Activated naive CD4-positive, alpha-beta T cell treated with anti-CD3 and anti-CD28 coated beads for 36 hours (primary cell): ENCODE measurements around the gene NCKAP1. TPM values are rescaled to one million over a fixed set of nuclear protein-coding genes. Genes with fewer than 3 reads are reported as not detected.

ENCODE experiments used
- CTCF ChIA-PET: fragments of 350-600 bp; sonication (Branson Sonifier 250); formaldehyde crosslinking; loops from one replicate; lab custom pipeline; 2021; ENCODE audit warnings: antibody characterized with exemption; lab: Charles Lee
- DNase-seq: peaks from one replicate; pipeline ENCODE4 v3.0.0-alpha.2; 2020
- H3K27ac Mint-ChIP-seq: one replicate; pipeline ENCODE4 v1.8.0; 2021; ENCODE audit warnings: mild to moderate bottlenecking, mixed read lengths
- H3K27me3 Mint-ChIP-seq: one replicate; pipeline ENCODE4 v1.8.0; 2021; ENCODE audit warnings: low read depth, mixed read lengths
- H3K36me3 Mint-ChIP-seq: one replicate; pipeline ENCODE4 v1.8.0; 2021; ENCODE audit warnings: low read depth, mixed read lengths
- H3K4me1 Mint-ChIP-seq: one replicate; pipeline ENCODE4 v1.8.0; 2021; ENCODE audit warnings: low read depth, mixed read lengths
- H3K4me3 Mint-ChIP-seq: one replicate; pipeline ENCODE4 v1.8.0; 2021; ENCODE audit warnings: mild to moderate bottlenecking, moderate library complexity, mixed read lengths
- H3K9me3 Mint-ChIP-seq: one replicate; pipeline ENCODE4 v1.8.0; 2021; ENCODE audit warnings: mixed read lengths
- intact Hi-C: fragments of 100-400 bp; cut with micrococcal nuclease; formaldehyde crosslinking; loops from one replicate; pipeline ENCODE4 v1.15.1; 2023
- total RNA-seq, 2 experiments: library from RNA; stranded (reverse); gene quantifications; one replicate each; pipeline ENCODE4 v1.2.3, GENCODE V29; 2021

The NCKAP1 gene
- total RNA-seq, 2 experiments from 2014 or later: 10.6 to 11.9 TPM

DNA sequence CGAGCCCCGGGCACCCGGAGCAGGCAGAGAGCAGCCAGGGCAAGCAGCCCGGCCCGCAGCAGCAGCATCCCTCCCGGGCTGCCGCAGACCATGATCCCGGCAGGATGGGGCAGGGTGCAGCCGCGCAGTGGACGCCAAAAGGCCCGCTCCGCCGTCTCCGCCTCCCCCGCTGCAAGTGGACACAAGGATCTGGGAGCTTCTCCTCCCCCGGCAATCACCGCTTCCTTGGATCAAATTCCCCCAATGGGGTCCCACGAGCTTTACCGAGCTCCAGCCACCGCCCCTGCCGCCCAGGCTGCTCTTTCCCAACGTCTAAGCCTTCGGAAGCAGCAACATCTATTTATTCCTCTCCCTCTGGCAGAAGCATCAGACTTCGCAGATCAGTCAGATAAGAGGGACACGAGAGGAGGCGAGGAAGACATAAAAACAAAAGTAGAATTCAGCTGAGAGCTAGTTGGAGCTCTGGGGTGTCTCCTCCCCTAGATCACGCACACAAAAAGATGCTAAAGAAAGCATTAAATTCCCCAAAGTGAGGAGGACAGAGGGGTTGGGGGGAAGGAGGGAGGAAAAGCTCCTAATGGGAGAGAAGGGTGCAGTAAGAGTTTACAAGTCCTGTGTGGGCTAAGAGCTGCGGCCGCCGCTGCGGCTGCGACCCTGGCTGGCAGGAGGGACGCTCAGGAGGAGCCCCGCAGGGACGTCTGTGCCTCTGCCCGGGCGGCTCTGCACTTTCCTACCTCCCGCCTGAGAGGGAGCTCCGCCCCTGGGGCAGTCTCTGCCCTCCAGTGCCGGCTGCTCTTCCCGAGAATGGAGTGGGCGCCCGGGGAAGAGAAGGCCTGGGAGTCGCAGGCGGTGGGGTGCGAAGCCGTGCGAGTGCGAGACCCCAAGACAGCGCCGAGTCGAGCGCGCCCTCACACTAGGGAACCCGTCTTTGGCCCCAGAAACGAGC lies 171.5 kb downstream of the NCKAP1 start, which contains the start of gene FRZB:
Gene FRZB (minus strand): TSS at position 177 of the 946 bp plus-strand sequence. CDS start 85 bp downstream, at position 92.
- no peak for DNase-seq
- CTCF ChIA-PET: no interaction called here
- Mint-ChIP-seq H3K36me3 (no peaks in the 10 kb centered on the region), H3K9me3 (no peaks in the 10 kb centered on the region), H3K4me3 (peak within 1 kb of the TSS; percentile 22), H3K4me1 (peaks cover 18% of the 10 kb centered on the region), H3K27ac (no peak within 1 kb of the TSS), H3K27me3 (peaks cover 70% of the 10 kb centered on the region)
- intact Hi-C loops: loop anchor here (5.0 kb wide), 1 partner anchor 199 kb away; no protein-coding TSS in a partner anchor

GRCh38 chr2:182866095-182866460 lies 172.2 kb downstream of the NCKAP1 start:
- Mint-ChIP-seq H3K27me3 (peaks cover 67% of the 10 kb centered on the region), H3K4me3 (no peak overlapping the region), H3K9me3 (no peaks in the 10 kb centered on the region), H3K27ac (no peak overlapping the region), H3K4me1 (peaks cover 18% of the 10 kb centered on the region), H3K36me3 (no peaks in the 10 kb centered on the region)
- CTCF ChIA-PET: no interaction called here
- no peak for DNase-seq
- intact Hi-C loops: loop anchor here (5.0 kb wide), 1 partner anchor 199 kb away; no protein-coding TSS in a partner anchor

DNA sequence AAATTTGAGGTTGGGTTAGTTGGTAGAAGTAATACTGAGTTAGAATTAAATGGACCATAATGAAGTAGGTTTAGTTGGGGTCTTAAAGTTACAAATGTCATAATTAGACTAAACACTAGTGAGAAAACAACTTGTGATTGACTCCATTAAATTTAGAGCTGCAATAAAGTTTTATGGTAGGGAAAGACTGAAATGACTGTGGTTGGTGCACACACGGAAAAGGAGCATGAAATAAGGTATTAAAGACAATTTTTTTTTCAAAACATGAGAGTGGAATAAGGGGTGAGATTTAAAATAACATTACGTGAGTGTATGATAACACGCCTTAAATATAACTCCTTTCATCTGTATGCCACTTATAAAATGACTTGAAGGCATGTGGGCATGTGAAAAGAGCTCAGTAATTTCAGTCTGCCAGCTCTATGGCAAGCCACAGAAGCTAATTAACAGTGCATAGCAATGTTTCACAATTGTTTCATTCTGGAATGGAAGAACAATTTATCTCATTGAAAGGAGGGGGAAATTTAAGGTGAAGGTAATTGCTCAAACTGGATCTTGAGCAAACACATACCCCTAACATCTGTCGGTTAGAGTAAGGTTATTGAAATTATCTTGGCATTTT lies 173.2 kb downstream of the NCKAP1 start:
- no peaks in the 10 kb centered on the region for H3K9me3 Mint-ChIP-seq
- intact Hi-C loops: loop anchor here (5.0 kb wide), 1 partner anchor 198 kb away; no protein-coding TSS in a partner anchor
- no peaks in the 10 kb centered on the region for H3K36me3 Mint-ChIP-seq
- no peak for DNase-seq
- peaks cover 18% of the 10 kb centered on the region for H3K4me1 Mint-ChIP-seq
- CTCF ChIA-PET: no interaction called here
- H3K4me3 Mint-ChIP-seq: no peak overlapping the region
- peaks cover 64% of the 10 kb centered on the region for H3K27me3 Mint-ChIP-seq
- H3K27ac Mint-ChIP-seq: no peak overlapping the region

DNA sequence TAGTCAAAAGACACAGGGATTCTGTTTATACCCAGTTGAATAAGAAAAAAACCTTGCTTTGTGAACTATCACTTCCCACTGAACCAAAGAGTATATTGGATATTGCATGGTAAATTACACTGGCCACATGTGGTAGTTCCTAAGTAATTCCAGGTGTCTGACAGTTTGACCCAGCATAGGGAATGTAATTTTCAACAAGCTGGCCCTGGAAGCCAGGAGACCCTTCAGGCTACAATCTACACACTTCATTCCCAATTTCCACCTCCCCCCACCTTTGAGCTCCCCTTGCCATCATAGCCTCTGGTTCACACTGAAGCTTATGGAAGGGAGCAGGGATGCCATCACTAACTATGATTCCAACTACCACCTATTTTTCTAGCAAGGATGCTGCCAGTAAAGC lies 174.6 kb downstream of the NCKAP1 start:
- H3K9me3 Mint-ChIP-seq: no peaks in the 10 kb centered on the region
- intact Hi-C loops: no loop called here
- CTCF ChIA-PET: interaction anchor here (0.6 to 1.5 kb wide), 2 partner anchors 8 to 93 kb away, joined by 3 read pairs; no protein-coding TSS in a partner anchor
- H3K4me1 Mint-ChIP-seq: peaks cover 18% of the 10 kb centered on the region
- H3K27me3 Mint-ChIP-seq: peaks cover 56% of the 10 kb centered on the region
- DNase-seq: no peak
- no peak overlapping the region for H3K4me3 Mint-ChIP-seq
- no peaks in the 10 kb centered on the region for H3K36me3 Mint-ChIP-seq
- H3K27ac Mint-ChIP-seq: no peak overlapping the region

DNA sequence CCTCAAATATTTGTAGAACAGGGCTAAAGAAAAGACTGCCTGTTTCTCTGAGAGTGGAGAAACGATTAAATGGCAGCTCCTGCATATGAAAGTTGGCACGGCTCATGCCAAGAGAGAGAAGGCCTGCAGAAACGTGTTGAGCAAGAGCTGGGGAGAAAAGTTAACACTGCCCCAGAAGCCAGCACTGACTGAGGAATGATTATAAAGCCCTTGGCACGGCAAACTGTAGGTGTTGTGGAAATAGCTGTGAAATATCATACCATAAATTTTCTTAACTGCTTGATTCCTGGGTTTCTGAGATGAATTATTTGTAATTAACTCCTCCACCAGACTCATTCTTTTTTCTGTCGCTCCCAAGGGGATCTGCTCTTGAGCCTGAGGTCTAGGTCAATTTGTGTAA lies 176.2 kb downstream of the NCKAP1 start:
- Mint-ChIP-seq H3K9me3 (no peaks in the 10 kb centered on the region), H3K4me3 (no peak overlapping the region), H3K27me3 (peaks cover 46% of the 10 kb centered on the region), H3K27ac (no peak overlapping the region), H3K4me1 (peaks cover 14% of the 10 kb centered on the region), H3K36me3 (no peaks in the 10 kb centered on the region)
- intact Hi-C loops: no loop called here
- no peak for DNase-seq
- CTCF ChIA-PET: no interaction called here

DNA sequence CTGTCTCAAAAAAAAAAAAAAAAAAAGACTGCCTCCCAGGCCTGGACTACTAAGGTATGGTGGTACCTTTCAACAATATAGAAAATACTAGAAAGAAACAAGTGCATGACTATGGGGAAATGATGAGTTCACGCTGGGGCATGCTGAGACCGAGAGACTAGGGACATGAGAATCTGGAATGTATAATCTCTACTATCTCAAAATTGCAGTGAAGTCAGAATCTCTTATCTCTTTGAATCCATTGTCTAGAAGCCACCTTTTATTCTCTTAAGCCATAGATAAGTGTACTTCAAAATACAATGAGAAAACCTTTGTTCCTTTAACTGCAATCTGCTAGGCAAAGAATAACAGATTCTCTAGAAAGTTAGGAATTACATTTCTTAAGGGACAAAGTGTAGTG lies 177.4 kb downstream of the NCKAP1 start:
- intact Hi-C loops: no loop called here
- Mint-ChIP-seq H3K27me3 (peaks cover 38% of the 10 kb centered on the region), H3K9me3 (no peaks in the 10 kb centered on the region), H3K27ac (no peak overlapping the region), H3K4me1 (peaks cover 4% of the 10 kb centered on the region), H3K36me3 (no peaks in the 10 kb centered on the region), H3K4me3 (no peak overlapping the region)
- DNase-seq: no peak
- CTCF ChIA-PET: no interaction called here

Other genes starting within 250 kb of the NCKAP1 start
- not detected for gene FRZB, start 171.8 kb downstream of the NCKAP1 start, total RNA-seq
- gene DUSP19, start 40.3 kb upstream of the NCKAP1 start, total RNA-seq: 1 to 10 TPM; 5.0 to 6.0 TPM
- 10 to 100 TPM; 25.6 to 28.8 TPM for gene NUP35, start 86.0 kb upstream of the NCKAP1 start, total RNA-seq